AG04450 (cell line): ENCODE results near the gene CAMSAP1. TPM values are rescaled to one million over a fixed set of nuclear protein-coding genes. Genes with fewer than 3 reads are reported as not detected.

Source experiments
- CTCF ChIA-PET: fragments of 300-600, 350-600 bp; formaldehyde crosslinking; extraction: SDS; loops from one replicate; lab custom pipeline; 2022; ENCODE audit warnings: antibody characterized with exemption, inconsistent platforms; lab: Charles Lee
- POLR2A ChIA-PET: fragments of 350-600 bp; formaldehyde crosslinking; extraction: SDS; loops from one replicate; lab custom pipeline; 2021; ENCODE audit warnings: antibody characterized with exemption, inconsistent platforms; lab: Yijun Ruan, JAX
- DNase-seq: peaks from one replicate; pipeline ENCODE4 v3.0.0-alpha.2; 2011; ENCODE audit warnings: low read depth, low spot score
- H3K27ac ChIP-seq: one replicate; pipeline ENCODE4 v1.5.1; 2012; ENCODE audit warnings: low read depth, low read length, control low read depth
- H3K27me3 ChIP-seq: one replicate; pipeline ENCODE4 v1.6.0; 2012; ENCODE audit warnings: low read length; ENCODE audit not compliant: control insufficient read depth, insufficient read depth
- H3K4me3 ChIP-seq: 2 replicates; pipeline ENCODE4 v1.5.1; 2011; ENCODE audit warnings: mild to moderate bottlenecking, low read depth, low read length, control low read depth
- H3K9me3 ChIP-seq: 2 replicates; pipeline ENCODE4 v1.5.1; 2012; ENCODE audit warnings: low read length; ENCODE audit not compliant: control insufficient read depth, insufficient read depth
- polyA plus RNA-seq: library from polyadenylated mRNA; depleted of rRNA; stranded (reverse); fragments of >200 nt; gene quantifications from 2 replicates; pipeline ENCODE4 v1.2.3, GENCODE V29; 2011
- TF ChIP-seq, protein P1 (sequence below): IDR thresholded peaks from 2 replicates; pipeline ENCODE4 v1.5.1; 2011; ENCODE audit warnings: low read depth, low read length, control low read depth, inconsistent platforms

Gene CAMSAP1
- polyA plus RNA-seq, 1 experiment: 7.8 TPM

DNA sequence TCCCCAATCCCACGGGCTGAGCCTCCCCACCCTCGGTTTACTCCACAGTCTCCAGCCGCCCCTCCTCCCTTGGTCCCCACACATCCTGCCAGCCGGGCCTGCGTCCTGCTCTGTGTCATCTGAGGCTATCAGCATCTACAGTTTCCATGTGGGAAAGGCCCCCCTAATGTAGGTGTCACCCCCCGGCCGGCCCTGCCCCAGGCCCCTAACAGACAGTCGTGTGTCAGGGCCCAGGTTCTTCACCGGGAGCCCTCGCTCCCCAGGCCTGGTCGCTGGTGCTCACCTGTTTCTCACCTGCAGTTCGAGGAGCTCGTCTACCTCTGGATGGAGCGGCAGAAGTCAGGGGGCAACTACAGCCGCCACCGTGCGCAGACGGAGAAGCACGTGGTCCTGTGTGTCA, 142.6 kb downstream of the CAMSAP1 start:
- ChIA-PET CTCF (no interaction called here), POLR2A (no interaction called here)
- no peak overlapping the region for H3K27ac ChIP-seq
- H3K27me3 ChIP-seq: no peaks in the 10 kb centered on the region
- DNase-seq: no peak
- no peak overlapping the region for H3K4me3 ChIP-seq
- H3K9me3 ChIP-seq: peaks cover 60% of the 10 kb centered on the region
- TF ChIP-seq, protein P1, sequence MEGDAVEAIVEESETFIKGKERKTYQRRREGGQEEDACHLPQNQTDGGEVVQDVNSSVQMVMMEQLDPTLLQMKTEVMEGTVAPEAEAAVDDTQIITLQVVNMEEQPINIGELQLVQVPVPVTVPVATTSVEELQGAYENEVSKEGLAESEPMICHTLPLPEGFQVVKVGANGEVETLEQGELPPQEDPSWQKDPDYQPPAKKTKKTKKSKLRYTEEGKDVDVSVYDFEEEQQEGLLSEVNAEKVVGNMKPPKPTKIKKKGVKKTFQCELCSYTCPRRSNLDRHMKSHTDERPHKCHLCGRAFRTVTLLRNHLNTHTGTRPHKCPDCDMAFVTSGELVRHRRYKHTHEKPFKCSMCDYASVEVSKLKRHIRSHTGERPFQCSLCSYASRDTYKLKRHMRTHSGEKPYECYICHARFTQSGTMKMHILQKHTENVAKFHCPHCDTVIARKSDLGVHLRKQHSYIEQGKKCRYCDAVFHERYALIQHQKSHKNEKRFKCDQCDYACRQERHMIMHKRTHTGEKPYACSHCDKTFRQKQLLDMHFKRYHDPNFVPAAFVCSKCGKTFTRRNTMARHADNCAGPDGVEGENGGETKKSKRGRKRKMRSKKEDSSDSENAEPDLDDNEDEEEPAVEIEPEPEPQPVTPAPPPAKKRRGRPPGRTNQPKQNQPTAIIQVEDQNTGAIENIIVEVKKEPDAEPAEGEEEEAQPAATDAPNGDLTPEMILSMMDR: no peak

DNA sequence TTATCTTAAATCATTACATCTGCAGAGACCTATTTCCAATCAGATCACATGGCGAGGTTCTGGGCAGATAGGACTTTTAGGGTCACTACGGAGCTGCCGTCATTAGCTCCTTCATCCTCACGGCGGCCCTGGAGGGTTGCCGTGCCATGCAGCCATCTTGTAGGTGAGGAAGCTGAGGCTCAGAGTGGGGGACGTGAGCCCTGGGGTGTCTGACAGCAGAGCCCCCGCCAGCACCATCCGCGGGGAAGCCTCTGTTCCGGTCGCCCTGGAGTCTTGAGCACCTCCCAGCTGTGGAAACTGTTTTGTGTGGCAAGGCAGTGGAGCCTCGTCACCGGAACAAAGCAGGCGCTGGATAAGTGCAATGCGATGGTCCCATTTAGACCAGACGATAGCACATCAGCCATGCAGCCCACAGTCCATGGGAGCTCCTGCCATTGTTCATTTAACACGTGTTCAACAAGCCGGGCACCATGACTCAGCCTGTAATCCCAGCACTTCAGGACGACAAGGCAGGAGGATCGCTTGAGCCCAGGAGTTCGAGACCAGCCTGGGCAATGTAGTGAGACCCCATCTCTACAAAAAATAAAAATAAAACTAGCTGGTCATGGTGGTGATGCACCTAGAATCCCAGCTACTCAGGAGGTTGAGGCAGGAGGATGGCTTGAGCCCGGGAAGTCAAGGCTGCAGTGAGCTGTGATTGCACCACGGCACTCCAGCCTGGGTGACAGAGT, 143.5 kb downstream of the CAMSAP1 start:
- Histone ChIP-seq H3K9me3 (peaks cover 60% of the 10 kb centered on the region), H3K27ac (no peak overlapping the region), H3K4me3 (no peak overlapping the region), H3K27me3 (no peaks in the 10 kb centered on the region)
- ChIA-PET POLR2A (no interaction called here), CTCF (no interaction called here)
- DNase-seq: no peak
- TF ChIP-seq, protein P1: no peak

DNA sequence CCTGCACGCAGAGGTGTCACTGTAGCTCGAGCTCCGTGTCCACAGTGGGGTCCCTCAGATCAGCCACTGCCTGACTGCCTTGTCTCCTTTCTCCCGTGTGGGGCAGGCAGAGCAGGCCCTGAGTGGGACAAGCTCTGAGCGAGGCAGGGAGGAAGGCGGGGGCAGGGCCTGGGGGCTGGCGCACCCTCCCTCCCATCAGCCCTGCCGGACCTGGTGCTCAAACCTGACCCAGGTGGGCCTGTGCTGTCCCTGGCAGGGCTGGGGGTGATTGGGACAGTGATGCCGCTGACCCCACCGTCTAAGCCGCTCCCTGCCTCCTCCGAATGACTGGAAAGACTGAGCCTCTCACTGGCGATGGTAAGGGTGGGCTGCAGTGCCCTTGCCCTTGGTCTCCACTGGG, 144.4 kb downstream of the CAMSAP1 start:
- DNase-seq: no peak
- ChIA-PET CTCF (no interaction called here), POLR2A (no interaction called here)
- Histone ChIP-seq H3K4me3 (no peak overlapping the region), H3K27ac (no peak overlapping the region), H3K27me3 (no peaks in the 10 kb centered on the region), H3K9me3 (peaks cover 62% of the 10 kb centered on the region)
- TF ChIP-seq, protein P1: no peak

DNA sequence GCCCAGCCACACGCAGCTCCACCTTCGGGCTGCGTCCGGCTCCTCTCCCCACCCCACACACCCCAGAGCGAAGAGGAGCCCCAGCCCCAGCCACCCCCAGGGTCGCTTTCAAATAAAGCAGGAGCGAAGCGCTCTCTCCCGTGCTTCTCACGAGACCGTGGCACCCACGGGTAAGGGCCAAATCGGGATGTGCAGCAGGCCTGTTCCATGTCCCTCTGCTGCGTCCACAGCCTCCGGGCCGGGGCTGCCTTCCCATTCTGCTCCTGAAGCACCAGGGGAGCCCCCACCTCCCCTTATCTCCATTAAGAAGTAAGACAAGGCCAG, 145.5 kb downstream of the CAMSAP1 start:
- TF ChIP-seq, protein P1: no peak
- ChIA-PET CTCF (no interaction called here), POLR2A (no interaction called here)
- no peak for DNase-seq
- no peaks in the 10 kb centered on the region for H3K27me3 ChIP-seq
- H3K4me3 ChIP-seq: no peak overlapping the region
- peaks cover 57% of the 10 kb centered on the region for H3K9me3 ChIP-seq
- H3K27ac ChIP-seq: no peak overlapping the region

DNA sequence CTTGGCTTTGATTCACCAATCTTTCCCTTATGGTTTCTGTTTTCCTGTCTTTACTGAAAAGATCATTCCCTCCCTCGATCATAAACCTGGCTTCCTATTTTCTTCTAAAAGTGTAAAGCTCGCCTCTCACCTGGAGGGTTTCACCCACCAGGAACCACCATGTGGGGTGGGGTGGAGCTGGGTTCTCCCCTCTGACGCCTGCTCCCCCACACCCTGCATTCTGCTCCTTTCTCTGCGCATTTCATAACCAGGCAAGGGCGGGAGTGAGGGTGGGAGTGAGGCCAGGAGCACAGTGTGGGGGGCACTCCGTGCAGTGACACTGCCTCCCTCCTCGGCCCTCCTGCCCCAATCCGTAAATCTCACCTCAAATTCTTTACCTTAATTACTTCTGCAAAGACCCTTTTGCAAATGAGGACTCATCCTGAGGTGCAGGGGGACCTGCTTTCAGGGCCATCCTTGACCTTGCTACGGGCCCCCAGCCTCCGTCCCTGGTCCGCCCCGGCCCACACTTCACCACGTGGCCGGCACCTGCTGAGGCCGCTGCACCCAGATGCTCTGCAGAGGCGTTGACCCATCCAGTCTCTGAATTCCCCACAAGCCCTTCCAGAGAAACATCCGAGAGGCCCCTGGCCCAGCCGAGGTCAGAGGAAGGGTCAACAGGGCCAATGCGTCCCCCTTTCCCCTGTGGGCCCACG, 146.0 kb downstream of the CAMSAP1 start:
- TF ChIP-seq, protein P1: no peak
- CTCF ChIA-PET: no interaction called here
- POLR2A ChIA-PET: no interaction called here

More for the DNA sequence above, 146.0 kb downstream of the CAMSAP1 start:
- no peak overlapping the region for H3K4me3 ChIP-seq
- H3K27me3 ChIP-seq: no peaks in the 10 kb centered on the region
- no peak for DNase-seq
- H3K27ac ChIP-seq: no peak overlapping the region
- H3K9me3 ChIP-seq: peaks cover 56% of the 10 kb centered on the region
